HCT116 (cell line): ENCODE data around the gene HRH2. TPM values are rescaled to one million over a fixed set of nuclear protein-coding genes. Genes with fewer than 3 reads are reported as not detected.

Experiments used
- ATAC-seq: fragments of 200-7000 bp; cut with Tn5 transposase; 2 replicates; pipeline ENCODE4 v1.9.1; 2020; ENCODE audit warnings: mild to moderate bottlenecking, moderate library complexity
- BruUV-seq: library from RNA; stranded (reverse); fragments of 400-500 nt; replicated peaks from 2 replicates; lab custom pipeline; 2021; lab: Mats Ljungman, UMichigan
- CTCF ChIA-PET: fragments of 300-600 bp; sonication (Branson Sonifier 250); formaldehyde crosslinking; loops from one replicate; lab custom pipeline; 2021; ENCODE audit warnings: antibody characterized with exemption; lab: Charles Lee
- POLR2A ChIA-PET: fragments of 300-600, 350-600 bp; sonication (Branson Sonifier 250); formaldehyde crosslinking; loops from one replicate; lab custom pipeline; 2021; ENCODE audit warnings: antibody characterized with exemption; lab: Charles Lee
- RAD21 ChIA-PET, 2 experiments: fragments of 300-600 bp; sonication (Branson Sonifier 250); formaldehyde crosslinking; loops; one replicate each; lab custom pipeline; 2023; ENCODE audit warnings: low total read pairs in 2 of 2; ENCODE audit not compliant: uncharacterized antibody in 2 of 2, unreplicated experiment in 2 of 2, low non-redundant PET in 1 of 2; lab: Charles Lee
- DNase-seq: peaks from one replicate; pipeline ENCODE4 v3.0.0-alpha.2; 2010; ENCODE audit warnings: low read depth, low spot score
- H2AFZ ChIP-seq: fragments of 200-600 bp; shearing (Covaris generic), sonication (generic); 2 replicates; pipeline ENCODE4 v1.6.1; 2017; ENCODE audit warnings: low read depth, mixed run types, mixed read lengths, antibody characterized with exemption, low read length; ENCODE audit not compliant: poor library complexity, severe bottlenecking
- H3K27ac ChIP-seq: 2 replicates; pipeline ENCODE4 v1.5.1; 2012; ENCODE audit warnings: low read depth, low read length
- H3K27me3 ChIP-seq: fragments of 200-600 bp; sonication (generic); 2 replicates; pipeline ENCODE4 v1.6.1; 2016; ENCODE audit warnings: mixed run types, low read length, mixed read lengths; ENCODE audit not compliant: insufficient read depth
- H3K36me3 ChIP-seq, 2 experiments: fragments of 200-500 bp in 1 of 2; fragments of 200-600 bp in 1 of 2; sonication (Bioruptor generic) in 1 of 2; sonication (generic) in 1 of 2; 2 replicates each; pipeline versions ENCODE4 v1.5.1 to v1.6.1; 2014 to 2016; ENCODE audit warnings: low read length in 2 of 2, inconsistent platforms in 1 of 2, mixed read lengths in 1 of 2, mixed run types in 1 of 2; ENCODE audit not compliant: insufficient read depth in 2 of 2, control insufficient read depth in 1 of 2
- H3K4me1 ChIP-seq, 2 experiments: fragments of 200-600 bp in 1 of 2; sonication (generic) in 1 of 2; 2 replicates each; pipeline versions ENCODE4 v1.5.1 to v1.6.1; 2012 to 2017; ENCODE audit warnings: low read length in 2 of 2, inconsistent platforms in 1 of 2, mild to moderate bottlenecking in 1 of 2, mixed read lengths in 1 of 2, mixed run types in 1 of 2, moderate library complexity in 1 of 2; ENCODE audit not compliant: insufficient read depth in 2 of 2, control insufficient read depth in 1 of 2
- H3K4me2 ChIP-seq: fragments of 200-600 bp; sonication (generic); 2 replicates; pipeline ENCODE4 v1.6.1; 2017; ENCODE audit warnings: mixed run types, low read length, mixed read lengths
- H3K4me3 ChIP-seq, 2 experiments: fragments of 200-600 bp in 1 of 2; sonication (generic) in 1 of 2; replicated peaks in 1 of 2; 2 replicates each; pipeline ENCODE4 v1.5.1; 2011 to 2016; ENCODE audit warnings: low read length in 2 of 2, control low read depth in 1 of 2, low read depth in 1 of 2, mild to moderate bottlenecking in 1 of 2, mixed read lengths in 1 of 2, mixed run types in 1 of 2
- H3K79me2 ChIP-seq: fragments of 200-600 bp; sonication (generic); 2 replicates; pipeline ENCODE4 v1.6.1; 2017; ENCODE audit warnings: mild to moderate bottlenecking, mixed run types, low read length, moderate library complexity, mixed read lengths; ENCODE audit not compliant: insufficient read depth
- H3K9ac ChIP-seq: fragments of 200-600 bp; sonication (generic); 2 replicates; pipeline ENCODE4 v1.6.1; 2016; ENCODE audit warnings: low read length, mixed read lengths
- H3K9me2 ChIP-seq: fragments of 200-600 bp; sonication (generic), shearing (Covaris generic); 2 replicates; pipeline ENCODE4 v1.6.1; 2017; ENCODE audit warnings: mixed run types, mild to moderate bottlenecking, moderate library complexity; ENCODE audit not compliant: insufficient read depth
- H3K9me3 ChIP-seq, 2 experiments: fragments of 200-500 bp in 1 of 2; fragments of 200-600 bp in 1 of 2; sonication (Bioruptor generic) in 1 of 2; sonication (generic) in 1 of 2; 2 replicates each; pipeline ENCODE4 v1.6.1; 2014 to 2017; ENCODE audit warnings: low read length in 2 of 2, mixed read lengths in 2 of 2, inconsistent platforms in 1 of 2, low read depth in 1 of 2, mild to moderate bottlenecking in 1 of 2, mixed run types in 1 of 2, moderate library complexity in 1 of 2; ENCODE audit not compliant: control insufficient read depth in 1 of 2, insufficient read depth in 1 of 2
- H4K20me1 ChIP-seq: fragments of 200-600 bp; sonication (generic), shearing (Covaris generic); 2 replicates; pipeline ENCODE4 v1.6.1; 2017; ENCODE audit warnings: mixed run types, mild to moderate bottlenecking, moderate library complexity; ENCODE audit not compliant: insufficient read depth
- CEBPB ChIP-seq: IDR thresholded peaks from 2 replicates; pipeline ENCODE4 v1.6.1; 2012; ENCODE audit warnings: low read depth
- EGR1 ChIP-seq: IDR thresholded peaks from 2 replicates; pipeline ENCODE4 v1.6.1; 2012; ENCODE audit warnings: low read depth
- ELF1 ChIP-seq: IDR thresholded peaks from 2 replicates; pipeline ENCODE4 v1.6.1; 2012; ENCODE audit warnings: low read depth, borderline replicate concordance
- POLR2A ChIP-seq: IDR thresholded peaks from 2 replicates; pipeline ENCODE4 v1.7.0; 2011; ENCODE audit warnings: borderline replicate concordance; ENCODE audit not compliant: insufficient read depth, insufficient read length; ENCODE audit errors: extremely low read depth
- RAD21 ChIP-seq: IDR thresholded peaks from 2 replicates; pipeline ENCODE4 v1.6.1; 2012; ENCODE audit warnings: low read depth, mild to moderate bottlenecking
- SP1 ChIP-seq: IDR thresholded peaks from 2 replicates; pipeline ENCODE4 v1.6.1; 2012; ENCODE audit warnings: low read depth
- SRF ChIP-seq: IDR thresholded peaks from 2 replicates; pipeline ENCODE4 v1.6.1; 2012; ENCODE audit warnings: low read depth
- TCF7L2 ChIP-seq: IDR thresholded peaks from 2 replicates; pipeline ENCODE4 v1.7.0; 2011; ENCODE audit warnings: borderline replicate concordance, inconsistent platforms; ENCODE audit not compliant: insufficient read depth, insufficient read length; ENCODE audit errors: extremely low read depth
- YY1 ChIP-seq: IDR thresholded peaks from 2 replicates; pipeline ENCODE4 v1.6.1; 2011; ENCODE audit warnings: low read length, low read depth, moderate library complexity, mild to moderate bottlenecking; ENCODE audit not compliant: insufficient replicate concordance; ENCODE audit errors: extremely low read depth
- intact Hi-C: fragments of 100-400 bp; cut with micrococcal nuclease; formaldehyde crosslinking; loops from 2 replicates; pipeline ENCODE4 v1.10.0; 2022
- total RNA-seq: library from RNA; stranded (reverse); gene quantifications from one replicate; pipeline ENCODE4 v1.2.1, GENCODE V29; 2021; ENCODE audit not compliant: unreplicated experiment
- TF ChIP-seq, protein P1 (sequence below), 3 experiments: fragments of 200-600 bp in 1 of 3; sonication (generic) in 1 of 3; IDR thresholded peaks in 2 of 3; conservative IDR thresholded peaks in 1 of 3; 2 replicates each; pipeline ENCODE4 v1.5.1; 2012 to 2017; ENCODE audit warnings: low read depth in 2 of 3, low read length in 2 of 3, antibody characterized with exemption in 1 of 3, borderline replicate concordance in 1 of 3, control low read depth in 1 of 3, mild to moderate bottlenecking in 1 of 3, mixed read lengths in 1 of 3, mixed run types in 1 of 3, moderate library complexity in 1 of 3; ENCODE audit not compliant: insufficient read depth in 1 of 3

Gene HRH2
- total RNA-seq, 1 experiment from 2014 or later: 0.12 TPM

DNA sequence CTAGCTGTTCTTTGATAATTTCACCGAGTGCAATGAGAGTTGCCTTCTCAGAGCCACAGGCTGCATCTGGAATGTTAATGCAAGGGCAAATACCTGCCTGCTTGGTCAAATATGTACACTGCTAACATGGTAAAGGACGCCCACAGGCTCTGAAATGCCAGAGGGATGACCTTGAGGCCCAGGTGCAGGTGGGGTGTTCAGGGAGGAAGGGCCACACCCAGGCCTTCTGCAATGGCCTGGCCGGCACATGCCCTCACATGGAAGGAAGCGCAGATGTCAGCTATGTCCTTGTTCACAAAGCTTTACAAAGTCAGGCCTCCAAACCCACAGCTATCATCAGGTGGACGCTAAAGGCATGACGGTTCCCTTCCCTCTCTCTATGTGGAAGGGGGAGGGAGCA lies 48.6 kb downstream of the HRH2 start:
- no peak overlapping the region for H3K27ac ChIP-seq
- no peak for DNase-seq
- POLR2A ChIA-PET: no interaction called here
- no peak; the same call in 1 of the 2 replicates for ATAC-seq
- CTCF ChIA-PET: interaction anchor here (1.2 kb wide), 1 partner anchor 23 kb away, joined by 4 read pairs; no protein-coding TSS in a partner anchor
- H3K9me2 ChIP-seq: no peaks in the 10 kb centered on the region
- RAD21 ChIA-PET: interaction anchor here in 1 of 2 experiments (1.2 kb wide), 1 partner anchor 172 kb away, joined by 3 read pairs; no protein-coding TSS in a partner anchor
- BruUV-seq: no TSS peak
- no peak overlapping the region for H3K4me2 ChIP-seq
- H3K79me2 ChIP-seq: no peaks in the 10 kb centered on the region
- intact Hi-C loops: no loop called here
- no peak overlapping the region for H2AFZ ChIP-seq
- TF ChIP-seq, protein P1, sequence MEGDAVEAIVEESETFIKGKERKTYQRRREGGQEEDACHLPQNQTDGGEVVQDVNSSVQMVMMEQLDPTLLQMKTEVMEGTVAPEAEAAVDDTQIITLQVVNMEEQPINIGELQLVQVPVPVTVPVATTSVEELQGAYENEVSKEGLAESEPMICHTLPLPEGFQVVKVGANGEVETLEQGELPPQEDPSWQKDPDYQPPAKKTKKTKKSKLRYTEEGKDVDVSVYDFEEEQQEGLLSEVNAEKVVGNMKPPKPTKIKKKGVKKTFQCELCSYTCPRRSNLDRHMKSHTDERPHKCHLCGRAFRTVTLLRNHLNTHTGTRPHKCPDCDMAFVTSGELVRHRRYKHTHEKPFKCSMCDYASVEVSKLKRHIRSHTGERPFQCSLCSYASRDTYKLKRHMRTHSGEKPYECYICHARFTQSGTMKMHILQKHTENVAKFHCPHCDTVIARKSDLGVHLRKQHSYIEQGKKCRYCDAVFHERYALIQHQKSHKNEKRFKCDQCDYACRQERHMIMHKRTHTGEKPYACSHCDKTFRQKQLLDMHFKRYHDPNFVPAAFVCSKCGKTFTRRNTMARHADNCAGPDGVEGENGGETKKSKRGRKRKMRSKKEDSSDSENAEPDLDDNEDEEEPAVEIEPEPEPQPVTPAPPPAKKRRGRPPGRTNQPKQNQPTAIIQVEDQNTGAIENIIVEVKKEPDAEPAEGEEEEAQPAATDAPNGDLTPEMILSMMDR (IDR thresholded peaks at IDR 0.05 in 2 of 3, conservative IDR thresholded peaks at IDR 0.05 in 1 of 3; ENCODE audit: borderline replicate concordance in 1 of 3, insufficient read depth in 1 of 3, low read depth in 2 of 3, low read length in 2 of 3): no peak
- TF ChIP-seq ELF1 (no peak), RAD21 (no peak), POLR2A (no peak), SRF (no peak), SP1 (no peak), EGR1 (no peak)
- TF ChIP-seq, all 23 proteins: peak for 0
- H3K9ac ChIP-seq: no peak overlapping the region
- 0 out of 2 replicates have a peak, but pooled peaks cover 18% of the 10 kb centered on the region for H3K27me3 ChIP-seq
- H4K20me1 ChIP-seq: no peaks in the 10 kb centered on the region
- no peaks in the 10 kb centered on the region for H3K4me1 ChIP-seq
- H3K4me3 ChIP-seq: no peak overlapping the region
- no peaks in the 10 kb centered on the region for H3K36me3 ChIP-seq
- no peaks in the 10 kb centered on the region for H3K9me3 ChIP-seq

DNA sequence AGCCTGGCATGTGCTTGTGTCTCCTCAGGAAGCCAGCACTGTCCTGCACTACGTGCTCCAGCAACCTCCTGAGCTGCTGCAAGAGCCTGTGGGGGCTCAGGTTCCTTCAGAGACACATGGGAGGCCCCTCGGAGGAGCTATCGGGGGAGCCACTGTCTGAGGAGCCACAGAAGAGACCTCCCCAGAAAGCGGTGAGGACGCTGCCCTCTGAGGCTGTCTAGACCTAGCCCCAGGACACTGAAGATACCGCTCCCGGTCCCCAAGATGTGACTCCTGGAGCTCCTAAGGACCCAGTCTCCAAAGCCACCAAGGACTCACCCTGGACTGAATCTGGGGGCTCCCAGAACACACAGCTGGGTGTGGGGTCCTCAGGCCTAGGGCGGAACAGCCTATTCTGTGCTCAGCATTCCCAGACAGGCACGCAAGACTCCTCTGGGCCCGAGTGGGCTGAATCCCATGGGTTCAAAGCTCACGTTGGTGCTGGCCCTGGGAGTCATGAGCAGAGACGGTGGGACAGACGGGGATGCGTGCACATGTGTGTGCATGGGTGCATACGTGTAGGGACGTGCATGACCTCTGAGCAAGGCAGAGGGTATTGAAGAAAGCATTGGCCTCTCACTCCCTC lies 50.0 kb downstream of the HRH2 start:
- no peaks in the 10 kb centered on the region for H3K79me2 ChIP-seq
- no peak for ATAC-seq
- no peak overlapping the region for H3K4me3 ChIP-seq
- no peaks in the 10 kb centered on the region for H4K20me1 ChIP-seq
- H3K9me3 ChIP-seq: no peaks in the 10 kb centered on the region
- DNase-seq: no peak
- intact Hi-C loops: no loop called here
- ChIA-PET RAD21 (no interaction called here), CTCF (no interaction called here), POLR2A (no interaction called here)
- no peak overlapping the region for H3K9ac ChIP-seq
- no peak overlapping the region for H3K27ac ChIP-seq
- H3K9me2 ChIP-seq: no peaks in the 10 kb centered on the region
- H3K4me1 ChIP-seq: no peaks in the 10 kb centered on the region
- no peak overlapping the region for H2AFZ ChIP-seq
- H3K27me3 ChIP-seq: 0 out of 2 replicates have a peak, but pooled peaks cover 17% of the 10 kb centered on the region
- TF ChIP-seq YY1 (no peak), TCF7L2 (no peak), CEBPB (no peak)
- BruUV-seq: no TSS peak
- no peaks in the 10 kb centered on the region for H3K36me3 ChIP-seq
- no peak overlapping the region for H3K4me2 ChIP-seq
